Skeletal muscle satellite cell (primary cell): ENCODE data around the gene OR8H2. TPM values are rescaled to one million over a fixed set of nuclear protein-coding genes. Genes with fewer than 3 reads are reported as not detected.

ENCODE experiments used
- H3K27me3 ChIP-seq: 2 replicates; pipeline ENCODE4 v1.7.0; 2013; ENCODE audit warnings: low read length; ENCODE audit not compliant: control insufficient read depth, insufficient read depth
- H3K36me3 ChIP-seq: 2 replicates; pipeline ENCODE4 v1.7.0; 2013; ENCODE audit warnings: mild to moderate bottlenecking, control low read depth, low read length; ENCODE audit not compliant: insufficient read depth
- H3K4me1 ChIP-seq: 2 replicates; pipeline ENCODE4 v1.7.0; 2013; ENCODE audit warnings: low read length; ENCODE audit not compliant: control insufficient read depth, insufficient read depth
- H3K4me2 ChIP-seq: 2 replicates; pipeline ENCODE4 v1.7.0; 2013; ENCODE audit warnings: mild to moderate bottlenecking, low read length
- H3K4me3 ChIP-seq: 2 replicates; pipeline ENCODE4 v1.7.0; 2013; ENCODE audit warnings: low read length
- H3K9ac ChIP-seq: 2 replicates; pipeline ENCODE4 v1.7.0; 2013; ENCODE audit warnings: mild to moderate bottlenecking, low read depth, low read length, moderate library complexity
- H3K9me3 ChIP-seq: replicated peaks from 2 replicates; pipeline ENCODE4 v1.7.0; 2013; ENCODE audit warnings: mild to moderate bottlenecking, control low read depth, low read length
- small RNA-seq: library from RNA; depleted of rRNA; stranded (forward); fragments of <200 nt; gene quantifications from one replicate; pipeline ENCODE3, GENCODE V24; 2012

The OR8H2 gene

DNA sequence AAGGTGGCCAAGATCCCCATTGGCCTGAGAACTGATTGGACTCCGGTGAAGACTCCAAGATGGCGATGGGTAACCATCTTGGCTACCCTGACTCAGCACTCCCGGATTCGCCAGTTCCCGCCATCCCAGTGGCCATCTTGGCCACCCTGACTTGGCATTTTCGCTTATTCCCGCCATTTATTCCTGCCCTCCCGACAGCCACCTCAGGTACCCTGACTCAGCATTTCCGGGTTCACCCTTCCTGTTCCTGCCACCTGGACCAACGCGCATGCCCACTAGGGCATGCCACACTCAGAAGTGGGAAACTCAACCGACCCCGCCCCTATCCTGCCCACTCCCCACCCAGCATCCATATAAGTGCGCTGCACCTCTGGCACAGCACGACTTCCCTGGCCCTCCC lies 48.8 kb downstream of the OR8H2 start:
- Histone ChIP-seq H3K4me1 (no peaks in the 10 kb centered on the region), H3K9ac (no peak overlapping the region), H3K9me3 (peaks cover 5% of the 10 kb centered on the region), H3K4me3 (no peak overlapping the region), H3K36me3 (no peaks in the 10 kb centered on the region), H3K4me2 (no peak overlapping the region), H3K27me3 (no peaks in the 10 kb centered on the region)

Small RNAs within 50 kb of the gene (small RNA-seq; reads per million reads assigned to genes)
- not detected for gene OR8I4P
